H9 (cell line): ENCODE results near the gene SPINK2. TPM values are rescaled to one million over a fixed set of nuclear protein-coding genes. Genes with fewer than 3 reads are reported as not detected.

Experiments
- DNase-seq: peaks from one replicate; pipeline ENCODE4 v3.0.0-alpha.2; 2017
- H2AFZ ChIP-seq: one replicate; pipeline ENCODE4 v1.6.1; 2013; ENCODE audit warnings: mild to moderate bottlenecking, low read length, control low read depth, moderate library complexity
- H2AK5ac ChIP-seq: 2 replicates; pipeline ENCODE4 v1.6.1; 2013; ENCODE audit warnings: low read length, control low read depth, mixed read lengths; ENCODE audit not compliant: insufficient read length
- H2BK120ac ChIP-seq: one replicate; pipeline ENCODE4 v1.6.1; 2013; ENCODE audit warnings: low read depth, mild to moderate bottlenecking, low read length, control low read depth, inconsistent platforms; ENCODE audit not compliant: poor library complexity, severe bottlenecking
- H2BK12ac ChIP-seq: 2 replicates; pipeline ENCODE4 v1.6.1; 2013; ENCODE audit warnings: low read length, control low read depth, mixed read lengths, low read depth; ENCODE audit not compliant: insufficient read length
- H2BK15ac ChIP-seq: 2 replicates; pipeline ENCODE4 v1.6.1; 2013; ENCODE audit warnings: low read depth, low read length, control low read depth
- H2BK20ac ChIP-seq: one replicate; pipeline ENCODE4 v1.6.1; 2013; ENCODE audit warnings: low read depth, mild to moderate bottlenecking, low read length, control low read depth, inconsistent platforms; ENCODE audit not compliant: poor library complexity, severe bottlenecking
- H2BK5ac ChIP-seq: 2 replicates; pipeline ENCODE4 v1.6.1; 2013; ENCODE audit warnings: low read length, control low read depth, mixed read lengths; ENCODE audit not compliant: insufficient read length
- H3K14ac ChIP-seq: 2 replicates; pipeline ENCODE4 v1.6.1; 2013; ENCODE audit warnings: low read length, control low read depth; ENCODE audit not compliant: insufficient read depth
- H3K18ac ChIP-seq: 2 replicates; pipeline ENCODE4 v1.6.1; 2013; ENCODE audit warnings: low read depth, mild to moderate bottlenecking, mixed read lengths, low read length, control low read depth; ENCODE audit not compliant: insufficient read length
- H3K23ac ChIP-seq: 2 replicates; pipeline ENCODE4 v1.6.1; 2013; ENCODE audit warnings: low read length, control low read depth, mixed read lengths, low read depth; ENCODE audit not compliant: insufficient read length
- H3K23me2 ChIP-seq: 2 replicates; pipeline ENCODE4 v1.6.1; 2013; ENCODE audit warnings: low read depth, mild to moderate bottlenecking, mixed read lengths, low read length, control low read depth; ENCODE audit not compliant: insufficient read length, poor library complexity, severe bottlenecking
- H3K27ac ChIP-seq: 2 replicates; pipeline ENCODE4 v1.5.1; 2013; ENCODE audit warnings: low read length, control low read depth, mixed read lengths, low read depth; ENCODE audit not compliant: insufficient read length
- H3K27me3 ChIP-seq: 2 replicates; pipeline ENCODE4 v1.6.1; 2013; ENCODE audit warnings: low read length, control low read depth, inconsistent platforms; ENCODE audit not compliant: insufficient read depth
- H3K4ac ChIP-seq: 2 replicates; pipeline ENCODE4 v1.6.1; 2013; ENCODE audit warnings: low read depth, mild to moderate bottlenecking, control low read depth, inconsistent platforms, low read length, moderate library complexity
- H3K4me1 ChIP-seq: 2 replicates; pipeline ENCODE4 v1.6.1; 2013; ENCODE audit warnings: low read length, control low read depth, inconsistent platforms; ENCODE audit not compliant: insufficient read depth
- H3K4me2 ChIP-seq: 2 replicates; pipeline ENCODE4 v1.6.1; 2013; ENCODE audit warnings: low read length, control low read depth, mixed read lengths; ENCODE audit not compliant: insufficient read length, insufficient read depth
- H3K56ac ChIP-seq: 2 replicates; pipeline ENCODE4 v1.6.1; 2013; ENCODE audit warnings: low read depth, mild to moderate bottlenecking, mixed read lengths, low read length, control low read depth; ENCODE audit not compliant: insufficient read length
- H3K79me1 ChIP-seq: 2 replicates; pipeline ENCODE4 v1.6.1; 2013; ENCODE audit warnings: low read depth, mild to moderate bottlenecking, moderate library complexity, low read length, control low read depth, inconsistent platforms; ENCODE audit not compliant: insufficient read depth, poor library complexity, severe bottlenecking
- H3K79me2 ChIP-seq: 2 replicates; pipeline ENCODE4 v1.6.1; 2013; ENCODE audit warnings: low read length, control low read depth, inconsistent platforms; ENCODE audit not compliant: insufficient read depth
- H3K9ac ChIP-seq: 2 replicates; pipeline ENCODE4 v1.6.1; 2013; ENCODE audit warnings: low read length, control low read depth, mixed read lengths; ENCODE audit not compliant: insufficient read length; ENCODE audit errors: extremely low read depth
- H3K9me3 ChIP-seq: one replicate; pipeline ENCODE4 v1.6.1; 2013; ENCODE audit warnings: low read depth, low read length, inconsistent platforms; ENCODE audit not compliant: control insufficient read depth
- H3T11ph ChIP-seq: one replicate; pipeline ENCODE4 v1.6.1; 2013; ENCODE audit warnings: mild to moderate bottlenecking, low read length, control low read depth, inconsistent platforms
- H4K20me1 ChIP-seq: one replicate; pipeline ENCODE4 v1.6.1; 2013; ENCODE audit not compliant: control insufficient read depth, insufficient read length, insufficient read depth
- H4K5ac ChIP-seq: 2 replicates; pipeline ENCODE4 v1.6.1; 2013; ENCODE audit warnings: low read depth, mild to moderate bottlenecking, mixed read lengths, low read length, control low read depth; ENCODE audit not compliant: insufficient read length
- H4K8ac ChIP-seq: replicated peaks from 2 replicates; pipeline ENCODE4 v1.6.1; 2013; ENCODE audit warnings: low read length, control low read depth, mixed read lengths, low read depth; ENCODE audit not compliant: insufficient read length
- H4K91ac ChIP-seq: 2 replicates; pipeline ENCODE4 v1.6.1; 2013; ENCODE audit warnings: low read depth, mild to moderate bottlenecking, moderate library complexity, mixed read lengths, low read length, control low read depth; ENCODE audit not compliant: insufficient read length
- H3K27ac Mint-ChIP-seq, 3 experiments: 2 replicates in 2 of 3; 3 replicates in 1 of 3; pipeline ENCODE4 v1.8.0; 2020 to 2021; ENCODE audit warnings: mixed read lengths in 3 of 3, mild to moderate bottlenecking in 1 of 3, moderate library complexity in 1 of 3
- H3K27me3 Mint-ChIP-seq: 2 replicates; pipeline ENCODE4 v1.8.0; 2021; ENCODE audit warnings: low read depth, mild to moderate bottlenecking, moderate library complexity, mixed read lengths
- H3K36me3 Mint-ChIP-seq, 3 experiments: 2 replicates in 2 of 3; 3 replicates in 1 of 3; pipeline ENCODE4 v1.8.0; 2020 to 2021; ENCODE audit warnings: low read depth in 3 of 3, mixed read lengths in 3 of 3; ENCODE audit not compliant: insufficient read depth in 1 of 3
- H3K4me1 Mint-ChIP-seq, 2 experiments: 2 replicates each; pipeline ENCODE4 v1.8.0; 2020; ENCODE audit warnings: mixed read lengths in 2 of 2
- H3K4me3 Mint-ChIP-seq, 2 experiments: 2 replicates in 1 of 2; 3 replicates in 1 of 2; pipeline ENCODE4 v1.8.0; 2020 to 2021; ENCODE audit warnings: mild to moderate bottlenecking in 2 of 2, mixed read lengths in 2 of 2, moderate library complexity in 1 of 2
- H3K9me3 Mint-ChIP-seq, 2 experiments: 2 replicates in 1 of 2; 3 replicates in 1 of 2; pipeline ENCODE4 v1.8.0; 2020; ENCODE audit warnings: mild to moderate bottlenecking in 2 of 2, mixed read lengths in 2 of 2, moderate library complexity in 1 of 2
- CTCF ChIP-seq: fragments of 200-600 bp; sonication (generic); conservative IDR thresholded peaks from 3 replicates; pipeline ENCODE4 v1.8.0; 2021; ENCODE audit warnings: antibody characterized with exemption, mild to moderate bottlenecking
- WGBS: extraction: QIAGEN DNeasy Blood & Tissue Kit; methylation state at CpG from one replicate; pipeline ENCODE4 v1.1.7; 2013; ENCODE audit warnings: missing lambda C conversion rate, low lambda C conversion rate, mixed read lengths; ENCODE audit not compliant: insufficient read length; ENCODE audit errors: extremely low coverage; 5-methylcytosine and 5-hydroxymethylcytosine counted together
- total RNA-seq: library from RNA; stranded (reverse); gene quantifications from 2 replicates; pipeline ENCODE4 v1.2.1, GENCODE V29; 2021

SPINK2 gene
- total RNA-seq, 1 experiment from 2014 or later = 0.44 TPM

- Histone ChIP-seq H3K9ac (no peak overlapping the region), H3K4ac (no peak overlapping the region), H2BK5ac (no peak overlapping the region), H3K79me1 (no peaks in the 10 kb centered on the region), H4K91ac (no peak overlapping the region), H3K23ac (no peak overlapping the region), H2AK5ac (no peak overlapping the region), H3K27me3 (no peaks in the 10 kb centered on the region), H2BK15ac (no peak overlapping the region), H3K4me2 (no peak overlapping the region), H3K14ac (no peak overlapping the region), H3K56ac (no peak overlapping the region), H4K8ac (no peak overlapping the region), H2AFZ (no peak overlapping the region), H4K20me1 (no peaks in the 10 kb centered on the region), H3T11ph (no peak overlapping the region), H2BK120ac (no peak overlapping the region), H3K79me2 (no peaks in the 10 kb centered on the region), H2BK12ac (no peak overlapping the region), H3K23me2 (no peaks in the 10 kb centered on the region), H3K18ac (no peak overlapping the region), H3K9me3 (no peaks in the 10 kb centered on the region), H3K4me1 (no peaks in the 10 kb centered on the region), H3K27ac (no peak overlapping the region), H2BK20ac (no peak overlapping the region), H4K5ac (no peak overlapping the region)
- Mint-ChIP-seq H3K36me3 (no peaks in the 10 kb centered on the region), H3K27me3 (peaks cover 5% of the 10 kb centered on the region), H3K27ac (no peak overlapping the region), H3K9me3 (no peaks in the 10 kb centered on the region), H3K4me1 (peaks cover 12 to 17% of the 10 kb centered on the region in 2 experiments), H3K4me3 (no peak overlapping the region)
- WGBS = no CpG with 5 or more reads among the region's 6 CpGs
- DNase-seq = no peak
- no peak for TF ChIP-seq CTCF
Observed at GRCh38 chr4:56787380-56787779, 34.1 kb downstream of the SPINK2 start.
